Body of pancreas (tissue), 4 donors: ENCODE data around the gene MAP1B. TPM values are rescaled to one million over a fixed set of nuclear protein-coding genes. Genes with fewer than 3 reads are reported as not detected.

ENCODE experiments used
- ATAC-seq: fragments of 150-250 bp; one replicate; pipeline ENCODE4 v1.9.1; 2016
- DNase-seq, 4 donors: peaks; one replicate each; pipeline ENCODE4 v3.0.0-alpha.2; 2019
- H3K27ac ChIP-seq, 4 donors: fragments of 200-600 bp; sonication (generic); 1 replicate in 3 of 4; 2 replicates in 1 of 4; pipeline versions ENCODE4 v1.5.1 to v1.6.1; 2016 to 2019; ENCODE audit warnings: mild to moderate bottlenecking in 1 of 4, mixed read lengths in 1 of 4, moderate library complexity in 1 of 4
- H3K27me3 ChIP-seq, 2 donors: fragments of 200-600 bp; sonication (generic); one replicate each; pipeline ENCODE4 v1.6.0; 2016; ENCODE audit warnings: mild to moderate bottlenecking in 1 of 2
- H3K36me3 ChIP-seq, 2 donors: fragments of 200-600 bp; sonication (generic); replicated peaks in 1 of 2; 2 replicates each; pipeline ENCODE4 v1.5.1; 2016; ENCODE audit warnings: low read depth in 2 of 2; ENCODE audit not compliant: insufficient read depth in 1 of 2
- H3K4me1 ChIP-seq: fragments of 200-600 bp; sonication (generic); one replicate; pipeline ENCODE4 v1.6.0; 2016
- H3K4me3 ChIP-seq, 2 donors: fragments of 200-600 bp; sonication (generic); 1 replicate in 1 of 2; 2 replicates in 1 of 2; pipeline ENCODE4 v1.5.1; 2016 to 2019
- H3K9me3 ChIP-seq, 3 donors: fragments of 200-600 bp; sonication (generic); 1 replicate in 2 of 3; 2 replicates in 1 of 3; pipeline ENCODE4 v1.5.1; 2016
- CTCF ChIP-seq, 7 experiments: fragments of 450-650 bp in 4 of 7; fragments of 200-600 bp in 3 of 7; sonication (generic) in 3 of 7; IDR thresholded peaks; one replicate each; pipeline ENCODE4 v1.5.1; 2016 to 2019; ENCODE audit warnings: antibody characterized with exemption in 7 of 7
- POLR2A ChIP-seq, 3 donors: fragments of 450-650 bp; IDR thresholded peaks; one replicate each; pipeline ENCODE4 v1.6.1; 2016; ENCODE audit warnings: antibody characterized with exemption in 3 of 3, mild to moderate bottlenecking in 2 of 3
- WGBS, 2 donors: methylation state at CpG; one replicate each; pipeline ENCODE4 v1.1.5; 2017; 5-methylcytosine and 5-hydroxymethylcytosine counted together
- intact Hi-C: fragments of 100-400 bp; cut with DNase I; formaldehyde crosslinking; loops from one replicate; pipeline ENCODE4 v1.15.1; 2023
- total RNA-seq, 2 donors: library from RNA; depleted of rRNA; stranded (reverse); fragments of >200 nt; gene quantifications; one replicate each; pipeline ENCODE4 v1.1.0, GENCODE V29; 2016

MAP1B gene
- total RNA-seq, 2 donors from 2014 or later, result 30.4 to 69.9 TPM

GRCh38 chr5:72177538-72177937 is 70.3 kb downstream of the MAP1B start:
- H3K27ac ChIP-seq, result no peak overlapping the region
- H3K4me3 ChIP-seq, result no peak overlapping the region
- no peaks in the 10 kb centered on the region for H3K4me1 ChIP-seq
- ATAC-seq, result no peak
- H3K9me3 ChIP-seq, result no peaks in the 10 kb centered on the region
- no peaks in the 10 kb centered on the region for H3K36me3 ChIP-seq
- TF ChIP-seq POLR2A (IDR thresholded peaks at IDR 0.05) (no peak), CTCF (IDR thresholded peaks at IDR 0.05) (no peak)
- WGBS, 2 donors, result 82 to 91% methylated on average over 2 to 3 of the region's 3 CpGs
- intact Hi-C loops, result no loop called here
- H3K27me3 ChIP-seq, result no peaks in the 10 kb centered on the region
- no peak for DNase-seq

GRCh38 chr5:72179028-72179815 is 71.9 kb downstream of the MAP1B start:
- intact Hi-C loops, result no loop called here
- peak; percentile 77 for ATAC-seq
- DNase-seq, result peak; percentile 34 to 65 (median 48)
- Histone ChIP-seq H3K4me1 (no peaks in the 10 kb centered on the region), H3K27me3 (no peaks in the 10 kb centered on the region), H3K9me3 (no peaks in the 10 kb centered on the region), H3K27ac (no peak overlapping the region), H3K36me3 (no peaks in the 10 kb centered on the region), H3K4me3 (no peak overlapping the region)
- 46 to 47% methylated on average over 21 to 29 of the region's 29 CpGs for WGBS, 2 donors
- TF ChIP-seq POLR2A (IDR thresholded peaks at IDR 0.05) (no peak), CTCF (IDR thresholded peaks at IDR 0.05) (no peak)

- Histone ChIP-seq H3K4me3 (no peak overlapping the region), H3K27me3 (no peaks in the 10 kb centered on the region), H3K4me1 (no peaks in the 10 kb centered on the region), H3K27ac (no peak overlapping the region), H3K9me3 (no peaks in the 10 kb centered on the region), H3K36me3 (no peaks in the 10 kb centered on the region)
- no peak for TF ChIP-seq CTCF (IDR thresholded peaks at IDR 0.05)
- TF ChIP-seq POLR2A (IDR thresholded peaks at IDR 0.05), result no peak
- no peak for DNase-seq
- 64 to 67% methylated on average over 11 of the region's 11 CpGs for WGBS, 2 donors
- no peak for ATAC-seq
- intact Hi-C loops, result no loop called here
Measured at GRCh38 chr5:72179816-72180440, 72.7 kb downstream of the MAP1B start.

- DNase-seq (no peak), ATAC-seq (no peak)
- Histone ChIP-seq H3K36me3 (no peaks in the 10 kb centered on the region), H3K9me3 (no peaks in the 10 kb centered on the region), H3K27ac (no peak overlapping the region), H3K4me1 (no peaks in the 10 kb centered on the region), H3K4me3 (no peak overlapping the region), H3K27me3 (no peaks in the 10 kb centered on the region)
- 61 to 72% methylated on average over 4 of the region's 4 CpGs for WGBS, 2 donors
- TF ChIP-seq CTCF (IDR thresholded peaks at IDR 0.05), result no peak
- no peak for TF ChIP-seq POLR2A (IDR thresholded peaks at IDR 0.05)
- intact Hi-C loops, result no loop called here
Measured at GRCh38 chr5:72180925-72181324, 73.7 kb downstream of the MAP1B start.
